IPS-NIHi11 (cell line): ENCODE results near the gene TRPV6.

Experiments used
- DNase-seq: peaks from one replicate; pipeline ENCODE4 v3.0.0; 2012; ENCODE audit warnings: mixed read lengths, low spot score

Gene TRPV6

DNA sequence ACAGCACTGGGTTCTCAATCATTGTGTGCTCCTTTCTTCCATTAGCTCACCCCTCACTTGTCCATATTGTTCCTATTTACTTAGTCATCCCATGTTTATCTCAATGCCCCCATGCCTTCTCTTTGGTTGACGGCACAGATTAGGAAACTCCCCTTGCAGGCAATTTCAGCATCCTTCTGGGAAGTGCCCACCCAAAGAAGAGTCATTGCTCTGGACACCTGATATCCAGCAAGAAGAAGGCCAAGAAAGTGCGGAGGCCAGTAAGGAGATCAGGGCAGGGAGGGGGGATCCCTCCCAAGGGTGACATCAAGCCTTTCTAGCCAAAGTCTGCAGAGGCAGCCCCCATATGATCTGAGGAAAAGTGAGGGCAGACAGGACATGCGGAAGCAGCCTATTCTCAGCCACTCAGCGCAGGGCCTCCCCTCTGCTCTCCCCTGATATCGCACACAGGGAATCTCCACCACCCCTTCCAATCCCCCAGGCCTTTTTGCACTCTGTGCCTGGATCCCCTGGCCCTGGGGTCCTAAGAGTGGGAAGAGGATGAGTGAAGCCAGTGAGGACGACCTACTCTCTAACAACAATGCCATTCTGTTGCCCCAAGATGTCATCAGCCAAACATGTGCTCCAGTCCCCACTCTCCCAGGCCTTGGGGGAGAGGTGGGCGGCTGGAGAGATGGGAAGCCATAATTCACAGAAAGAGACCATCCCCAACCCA lies 1.8 kb downstream of the TRPV6 start:
- no peak for DNase-seq

DNA sequence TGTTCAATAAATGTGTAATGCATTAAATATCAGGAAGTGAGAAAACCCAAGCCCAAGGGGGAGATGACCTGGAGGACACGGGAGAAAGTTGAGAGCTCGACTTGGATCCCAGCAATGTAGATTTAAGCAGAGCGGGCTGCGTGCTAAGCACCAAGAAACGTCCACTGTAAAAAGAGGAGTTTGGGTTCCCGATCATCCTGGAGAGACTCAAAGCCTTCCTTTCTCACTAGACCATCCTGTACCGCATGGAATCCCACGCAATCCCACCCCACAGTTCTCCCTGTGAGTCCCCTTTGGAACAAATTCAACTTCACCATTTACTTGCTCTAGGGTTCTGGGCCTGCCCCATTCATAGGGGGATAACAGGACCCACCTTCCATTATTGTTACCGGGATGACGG lies 2.4 kb downstream of the TRPV6 start:
- DNase-seq = no peak

DNA sequence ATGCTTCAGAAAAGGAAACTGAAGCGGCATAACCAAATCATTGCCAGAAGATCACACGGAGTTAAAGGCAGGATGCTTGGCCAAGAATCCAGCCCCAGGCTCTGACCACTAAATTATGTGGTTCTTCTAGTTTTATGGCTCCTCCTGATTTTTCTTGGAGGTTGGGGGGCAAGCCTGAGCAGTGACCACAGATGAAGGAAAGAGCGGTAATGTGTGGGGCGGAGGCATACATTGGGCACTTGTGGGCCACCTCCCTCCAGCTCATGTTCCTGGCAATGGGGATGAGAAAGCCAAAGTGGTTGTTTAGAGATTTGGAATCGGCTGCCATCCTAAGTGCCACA lies 3.2 kb downstream of the TRPV6 start:
- no peak for DNase-seq

DNA sequence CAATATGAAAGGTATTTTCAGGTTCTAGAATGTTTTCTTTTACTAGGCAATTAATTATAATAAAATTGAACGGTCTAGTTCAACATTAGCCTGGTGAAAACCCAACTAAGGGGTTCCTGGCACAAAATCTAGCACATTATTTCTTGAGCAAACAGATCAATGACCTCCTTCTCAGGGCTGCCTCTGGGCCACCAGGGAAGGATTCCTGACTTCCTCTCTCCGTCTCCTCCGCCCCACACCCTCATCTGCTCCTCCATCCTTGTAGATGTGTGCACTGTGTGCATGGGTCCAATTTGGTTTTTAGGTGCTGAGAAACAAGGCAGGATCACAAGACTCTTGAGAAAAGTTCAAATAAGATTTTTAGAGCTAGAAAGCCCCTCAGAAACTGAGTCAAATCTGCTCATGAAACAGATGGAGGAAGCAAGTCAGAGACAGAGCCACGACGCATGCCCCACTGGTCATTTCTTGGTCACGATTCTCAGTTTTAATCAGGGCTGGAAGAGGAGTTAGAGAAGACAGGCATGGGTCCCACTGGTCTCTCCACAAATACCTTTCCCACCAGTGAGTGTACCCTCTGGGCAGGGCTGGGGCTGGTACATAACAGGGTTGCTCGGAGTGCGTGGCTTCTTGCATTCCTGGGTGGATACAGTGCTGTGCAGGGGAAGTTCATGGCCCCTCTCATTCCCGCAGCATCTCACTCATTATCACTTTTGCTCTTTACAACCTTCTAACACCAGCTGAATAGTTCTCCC lies 3.8 kb downstream of the TRPV6 start:
- DNase-seq = no peak

DNA sequence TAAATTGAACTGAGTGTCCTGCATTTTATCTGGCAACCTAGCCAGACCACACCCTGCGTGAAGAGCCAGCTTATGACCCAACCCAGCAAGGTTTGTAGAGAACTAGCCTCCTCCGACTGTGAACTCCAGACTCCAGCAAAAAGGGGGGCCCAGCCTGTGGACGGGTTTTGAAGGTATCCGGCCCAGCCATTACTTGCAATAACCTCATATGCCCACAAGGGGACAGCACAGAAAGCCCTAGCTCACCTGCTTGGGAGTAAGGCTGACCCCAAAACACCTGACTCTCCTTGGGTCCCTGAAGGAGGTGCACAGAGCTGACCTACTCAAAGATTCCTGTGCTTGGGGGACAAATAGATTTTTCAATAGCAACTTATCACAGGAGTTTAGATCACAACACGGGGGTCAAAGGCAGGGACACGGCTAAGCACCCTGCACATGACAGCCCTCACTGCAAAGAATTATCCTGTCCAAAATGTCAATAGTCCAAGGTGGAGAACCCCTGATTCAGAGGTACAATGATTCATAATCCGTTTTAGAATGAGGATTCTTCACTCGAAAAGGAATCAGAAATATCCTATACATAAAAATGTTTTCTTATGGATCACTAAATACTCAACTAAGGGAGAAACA lies 4.6 kb downstream of the TRPV6 start:
- DNase-seq = peak; percentile 85

DNA sequence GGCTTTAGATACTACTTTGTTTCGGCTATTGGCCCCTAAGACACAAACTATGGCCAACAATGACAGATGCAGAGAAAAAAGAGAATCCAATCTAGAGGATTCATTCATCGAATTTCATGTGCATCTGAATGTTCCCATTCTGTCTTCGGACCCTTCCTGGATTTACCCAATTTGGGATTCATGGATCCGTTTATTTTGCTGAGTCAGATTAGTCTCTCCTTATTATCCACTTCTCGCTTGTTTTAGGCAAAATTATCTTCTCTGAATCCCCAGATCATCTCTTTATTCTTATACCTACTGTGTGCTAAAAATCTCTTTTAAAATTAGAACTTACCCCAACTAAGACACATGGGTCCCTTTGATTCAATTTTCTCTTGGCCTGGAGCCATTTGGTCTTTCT lies 6.5 kb downstream of the TRPV6 start:
- DNase-seq = no peak

DNA sequence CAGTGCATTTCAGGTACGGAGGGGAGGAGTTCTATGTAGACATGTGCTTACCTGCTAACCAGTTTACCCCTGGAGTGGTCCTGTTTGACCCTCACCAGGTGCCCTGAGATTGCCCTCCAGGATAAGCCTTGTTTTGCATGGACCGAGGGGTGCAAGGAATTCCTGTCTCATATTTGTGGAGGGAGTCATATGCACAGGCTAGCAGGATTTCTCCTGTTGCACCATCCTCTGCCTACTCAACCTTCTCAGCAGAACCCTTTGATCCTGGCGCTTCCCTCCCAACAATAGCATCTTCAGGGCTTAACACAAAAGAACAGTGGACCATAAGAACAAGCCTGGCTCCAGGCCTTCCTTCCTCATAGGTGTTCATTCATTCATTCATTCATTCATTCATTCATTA lies 7.2 kb downstream of the TRPV6 start:
- DNase-seq = no peak

DNA sequence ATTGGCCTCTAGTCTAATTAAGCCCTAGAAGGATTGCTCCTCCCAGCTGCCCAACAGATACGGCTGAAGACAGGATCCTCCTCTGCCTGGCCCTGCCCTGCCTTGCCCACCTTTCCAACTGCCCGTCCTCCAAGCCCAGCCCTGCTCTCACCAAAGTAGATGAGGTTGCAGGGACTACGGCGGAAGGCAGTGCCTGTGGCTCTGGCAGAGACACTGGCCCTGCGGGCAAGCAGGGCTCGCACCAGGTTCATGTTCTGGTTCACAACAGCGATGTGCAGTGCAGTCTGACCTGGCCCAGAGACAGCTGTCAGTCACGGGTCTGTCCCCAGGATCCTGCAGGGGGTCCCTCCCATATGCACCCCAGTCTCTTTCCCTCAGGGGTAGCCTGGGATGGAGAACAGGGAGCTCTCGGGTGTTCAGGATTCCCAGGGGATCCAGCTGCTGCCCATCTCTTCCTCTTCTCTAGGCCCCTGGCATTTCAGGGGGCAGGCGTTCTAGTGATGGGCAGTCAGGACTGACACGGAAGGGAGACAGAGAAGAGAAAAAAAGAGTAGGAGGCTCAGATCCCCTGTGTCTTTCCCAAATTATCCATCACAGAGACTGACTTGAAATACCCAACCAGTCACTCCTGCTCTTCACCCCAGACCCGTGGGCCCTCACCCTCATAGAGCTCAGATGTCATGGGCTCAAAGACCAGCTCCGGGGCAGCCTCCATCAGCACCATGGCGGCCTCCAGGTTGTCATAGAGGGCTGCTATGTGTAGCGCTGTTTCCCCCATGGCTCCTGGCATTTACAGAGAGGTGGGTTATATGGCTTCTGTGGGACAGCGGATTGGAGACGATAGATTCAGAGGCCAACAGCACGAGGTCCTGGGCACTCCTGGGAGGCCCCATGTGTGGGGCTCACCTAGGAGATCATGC lies 8.3 kb downstream of the TRPV6 start:
- no peak for DNase-seq

DNA sequence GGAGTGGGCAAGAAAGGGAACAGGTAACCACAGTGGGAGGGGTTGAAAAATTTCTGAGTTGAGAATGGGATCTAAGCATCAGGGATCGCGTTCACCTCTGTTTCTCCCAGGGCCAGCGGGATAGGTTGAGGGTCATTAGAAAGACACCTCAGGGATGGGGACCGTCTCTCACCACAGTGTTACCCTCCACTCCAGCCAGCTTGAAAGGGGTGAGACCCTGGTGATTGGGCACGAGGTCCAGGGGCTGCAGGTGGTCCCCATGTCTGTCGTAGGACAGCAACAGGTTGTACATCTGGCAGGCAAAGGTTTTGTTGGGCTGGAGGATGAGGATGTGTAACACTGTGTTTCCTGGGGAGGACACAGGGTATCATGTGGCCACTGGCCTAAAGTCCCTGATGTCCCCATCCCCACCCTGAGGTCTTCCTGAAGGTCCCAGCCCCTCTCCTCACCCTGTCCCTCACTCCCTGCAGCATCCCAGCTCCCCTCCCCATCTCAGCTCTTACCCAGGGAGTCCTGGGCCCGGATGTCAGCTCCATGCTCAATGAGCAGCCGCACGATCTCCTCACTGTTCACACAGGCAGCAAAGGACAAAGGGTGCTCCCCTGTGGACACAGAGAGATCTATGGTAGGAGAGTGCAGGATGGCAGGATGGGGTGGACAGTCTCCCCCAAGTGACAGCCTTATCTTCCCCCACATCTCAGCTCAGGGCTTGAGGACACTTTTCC lies 9.1 kb downstream of the TRPV6 start:
- DNase-seq = no peak

DNA sequence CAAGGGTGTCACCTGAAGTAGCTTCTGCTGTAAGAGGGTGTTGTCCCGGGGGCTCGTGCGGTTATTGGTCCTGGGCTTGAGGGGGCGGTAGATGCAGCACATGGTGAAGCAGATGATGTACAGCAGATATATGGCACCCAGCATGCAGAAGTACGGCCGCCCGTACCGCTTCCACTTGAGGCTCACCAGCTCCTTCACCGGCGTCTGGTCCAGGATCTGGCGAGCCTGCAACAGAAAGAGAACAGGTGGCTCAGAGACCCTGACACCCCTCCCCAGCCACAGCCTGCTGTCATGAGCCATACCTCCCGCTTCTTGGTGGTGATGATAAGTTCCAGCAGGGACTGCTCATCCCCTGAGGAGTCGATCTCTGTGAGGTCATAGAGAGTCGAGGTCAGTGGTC lies 10.1 kb downstream of the TRPV6 start:
- DNase-seq = no peak

DNA sequence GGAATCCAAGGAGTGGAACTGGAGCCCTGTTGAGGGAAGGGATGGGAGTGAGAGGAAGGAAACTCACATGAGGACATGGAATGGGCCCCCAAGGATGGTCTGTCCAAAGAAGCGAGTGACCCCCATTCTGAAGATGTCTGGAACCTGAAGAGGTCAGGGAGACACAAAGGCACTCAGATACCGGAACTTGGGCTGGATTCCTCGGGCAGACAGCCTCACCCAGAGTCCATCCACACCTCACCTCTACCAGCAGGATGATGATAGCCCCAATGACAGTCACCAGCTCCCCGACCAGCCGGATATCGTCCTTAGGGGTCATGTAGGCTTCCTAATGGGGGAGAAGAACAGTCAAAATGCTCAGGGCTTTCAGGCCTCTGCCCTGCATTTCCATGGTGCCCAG lies 10.7 kb downstream of the TRPV6 start:
- DNase-seq = no peak

DNA sequence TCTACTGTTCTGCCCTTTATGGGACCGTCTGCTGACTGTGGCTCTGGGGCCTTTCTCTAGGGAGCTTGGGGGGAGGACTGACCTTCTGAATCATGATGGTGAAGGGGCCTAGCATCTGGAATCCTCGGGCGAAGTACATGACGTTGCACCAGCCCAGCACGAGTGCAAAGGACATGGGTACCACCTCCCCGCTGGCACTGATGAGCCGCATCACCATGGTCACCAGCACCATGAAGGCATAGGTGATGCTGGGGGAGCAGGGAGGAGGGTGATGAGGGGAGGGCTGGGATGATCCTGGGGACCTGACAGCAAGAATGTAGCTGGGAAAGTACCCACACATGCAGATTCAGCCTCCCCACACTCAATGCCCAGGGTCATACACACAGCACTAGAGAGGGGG lies 11.1 kb downstream of the TRPV6 start:
- DNase-seq = no peak

DNA sequence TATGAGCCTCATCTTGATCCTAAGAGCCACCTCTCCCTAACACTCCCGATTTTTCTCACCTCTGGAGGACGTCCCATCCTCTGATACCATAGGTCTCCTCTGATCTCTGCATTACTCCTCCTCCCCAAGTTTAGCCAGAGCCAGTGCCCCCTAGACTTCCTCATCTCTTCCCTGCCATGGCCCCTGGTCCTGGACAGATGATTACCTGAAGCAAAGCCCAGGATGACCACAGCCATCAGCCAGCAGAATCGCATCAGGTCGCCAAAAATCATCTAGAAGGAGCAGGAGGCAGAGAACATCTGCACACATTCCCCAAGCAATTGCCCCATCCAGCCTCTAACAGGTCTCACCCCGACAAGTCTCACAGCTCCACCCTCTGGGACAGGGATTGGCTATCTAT lies 11.7 kb downstream of the TRPV6 start:
- DNase-seq = no peak

DNA sequence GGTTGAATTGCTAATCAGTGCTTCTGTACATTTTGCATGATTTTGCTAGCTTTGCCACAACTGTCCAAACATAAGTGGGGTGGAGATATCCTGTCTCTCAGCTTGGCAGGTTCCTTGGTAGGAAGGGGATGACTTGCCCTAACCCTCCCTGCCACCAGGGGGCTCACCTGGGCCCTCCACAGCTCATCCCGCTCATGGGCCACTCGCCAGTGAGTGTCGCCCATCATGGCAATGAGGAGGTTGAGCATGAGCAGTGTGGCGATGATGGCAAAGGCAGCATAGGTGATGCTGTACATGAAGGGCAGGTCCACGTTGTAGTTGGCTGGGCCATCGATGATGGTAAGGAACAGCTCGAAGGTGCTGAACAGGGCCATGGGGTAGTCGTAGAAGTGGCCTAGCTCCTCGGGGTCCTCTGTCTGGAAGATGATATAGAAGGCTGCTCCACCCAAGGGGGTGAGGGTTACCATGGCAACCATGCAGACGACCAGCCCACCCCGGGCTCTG lies 12.2 kb downstream of the TRPV6 start:
- DNase-seq = peak; percentile 72

DNA sequence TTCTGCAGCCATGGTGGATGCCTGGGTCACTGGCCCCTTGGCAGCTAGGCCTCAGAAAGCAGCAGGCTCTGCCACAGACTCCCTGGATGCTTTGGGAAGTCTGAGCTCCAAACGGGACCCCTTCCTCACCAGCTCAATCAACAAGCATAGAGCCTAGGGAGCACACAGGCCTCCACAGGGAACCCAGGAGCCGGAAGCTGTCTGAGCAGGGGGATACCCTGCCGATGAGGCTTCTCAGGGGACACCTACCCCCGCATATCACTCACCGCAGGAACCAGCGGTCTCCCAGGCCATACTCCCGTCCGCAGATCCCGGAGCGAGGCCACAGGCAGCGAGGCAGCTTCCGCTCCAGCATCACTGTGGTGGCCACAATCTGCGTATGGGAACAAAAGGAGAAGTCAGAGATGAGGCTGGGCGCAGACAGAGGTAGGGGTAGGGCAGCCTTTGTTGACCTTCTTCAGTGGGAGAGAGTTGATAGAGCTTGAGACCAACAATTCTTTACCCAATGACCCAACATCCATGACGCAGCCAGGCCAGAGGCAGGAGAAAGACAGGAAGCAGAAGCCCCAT lies 13.4 kb downstream of the TRPV6 start:
- no peak for DNase-seq

DNA sequence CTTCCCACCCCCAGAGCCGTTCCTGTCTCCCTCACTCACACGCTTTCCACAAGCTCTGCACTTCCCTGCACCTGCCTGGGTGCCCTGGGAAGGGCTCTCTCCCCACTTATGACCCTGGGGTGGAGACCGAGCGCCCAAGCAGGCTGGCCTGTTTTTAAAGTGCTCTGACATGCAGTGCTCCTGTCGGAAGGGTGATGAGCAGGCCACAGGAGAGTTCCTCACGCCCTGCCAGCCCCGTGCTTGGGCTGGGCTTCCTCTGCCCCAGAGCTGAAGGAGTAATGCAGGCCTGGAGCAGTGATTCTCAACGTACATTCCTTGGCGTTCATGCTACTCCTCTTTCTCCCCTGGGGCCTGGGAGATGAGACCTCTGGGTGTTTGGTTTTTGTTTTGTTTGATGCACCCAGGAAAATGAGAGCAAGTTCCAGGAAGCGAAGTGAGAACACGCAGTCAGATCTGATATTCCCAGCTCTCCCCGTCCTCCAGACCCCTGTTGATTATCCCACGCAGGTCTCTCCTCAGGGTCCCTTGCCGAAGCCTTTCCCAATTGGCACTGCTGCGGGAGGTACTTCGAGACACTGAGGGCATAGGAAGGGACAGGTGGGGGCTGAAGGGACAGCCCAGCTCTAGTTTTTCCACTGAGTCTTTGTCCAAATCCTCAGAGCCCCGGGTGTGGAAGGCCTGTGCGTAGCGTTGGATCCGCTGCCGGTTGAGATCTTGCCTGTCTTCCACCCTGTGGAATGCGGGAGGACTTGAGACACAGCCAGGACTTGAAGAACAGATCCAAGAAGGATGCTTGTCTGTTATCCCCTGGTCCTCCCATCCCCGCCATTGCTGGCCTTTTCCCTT lies 14.1 kb downstream of the TRPV6 start:
- DNase-seq = no peak

DNA sequence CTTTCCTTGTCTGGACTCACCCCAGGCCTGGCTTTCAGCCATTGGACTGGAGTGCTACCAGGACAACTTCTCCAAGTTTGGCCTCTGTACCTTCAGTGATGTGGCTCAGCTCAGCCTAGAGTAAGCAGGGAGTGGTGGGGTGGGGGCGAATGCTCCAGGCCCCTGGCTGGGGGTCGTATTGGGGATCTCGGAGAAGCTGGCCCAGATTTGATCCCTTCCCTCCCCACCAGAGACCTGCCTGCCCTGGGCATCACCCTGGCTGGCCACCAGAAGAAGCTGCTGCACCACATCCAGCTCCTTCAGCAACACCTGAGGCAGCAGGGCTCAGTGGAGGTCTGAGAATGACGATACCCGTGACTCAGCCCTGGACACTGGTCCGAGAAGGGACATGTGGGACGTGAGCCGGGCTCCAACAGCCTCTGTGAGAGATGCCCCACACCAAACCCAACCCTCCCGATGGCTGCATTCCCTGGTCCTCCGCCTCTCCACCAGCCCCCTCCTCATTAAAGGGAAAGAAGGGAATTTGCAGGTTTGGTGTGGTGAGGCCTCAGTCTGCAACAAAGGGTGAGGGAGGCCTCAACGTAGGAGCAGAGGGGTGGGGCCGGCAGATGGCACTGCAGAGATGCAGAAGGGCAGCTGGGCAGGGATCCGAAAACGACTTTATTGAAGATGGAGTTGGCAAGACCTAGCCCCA lies 14.8 kb downstream of the TRPV6 start:
- no peak for DNase-seq

DNA sequence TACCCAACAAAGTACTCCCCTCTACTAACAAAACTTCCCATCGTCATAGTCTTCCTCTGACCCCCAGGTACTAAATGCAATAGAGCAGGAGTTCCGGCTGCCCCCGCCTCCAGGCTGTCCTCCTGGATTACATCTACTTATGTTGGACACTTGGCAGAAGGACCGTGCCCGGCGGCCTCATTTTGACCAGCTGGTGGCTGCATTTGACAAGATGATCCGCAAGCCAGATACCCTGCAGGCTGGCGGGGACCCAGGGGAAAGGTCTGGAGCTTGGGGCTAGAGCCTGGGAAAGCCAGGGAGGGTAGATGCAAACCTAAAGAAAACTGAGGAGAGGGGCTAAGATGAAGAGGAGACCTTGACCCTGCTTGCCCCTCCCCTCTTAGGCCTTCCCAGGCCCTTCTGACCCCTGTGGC lies 15.4 kb downstream of the TRPV6 start:
- DNase-seq = no peak

DNA sequence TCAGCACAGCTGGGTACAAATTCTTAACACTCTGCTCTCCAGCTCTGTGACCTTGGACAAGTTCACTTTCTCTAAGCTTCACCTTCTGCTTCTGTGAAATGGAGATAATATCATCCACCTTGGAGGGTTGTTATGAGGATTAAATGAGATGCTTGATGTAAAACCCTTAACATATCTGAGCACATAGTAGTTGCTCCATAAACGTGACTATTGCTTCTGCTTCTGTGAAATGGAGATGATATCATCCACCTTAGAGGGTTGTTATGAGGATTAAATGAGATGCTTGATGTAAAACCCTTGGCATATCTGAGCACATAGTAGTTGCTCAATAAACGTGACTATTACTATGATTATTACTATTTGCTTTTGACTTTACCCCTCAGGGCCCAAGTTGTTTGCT lies 16.1 kb downstream of the TRPV6 start:
- no peak for DNase-seq

DNA sequence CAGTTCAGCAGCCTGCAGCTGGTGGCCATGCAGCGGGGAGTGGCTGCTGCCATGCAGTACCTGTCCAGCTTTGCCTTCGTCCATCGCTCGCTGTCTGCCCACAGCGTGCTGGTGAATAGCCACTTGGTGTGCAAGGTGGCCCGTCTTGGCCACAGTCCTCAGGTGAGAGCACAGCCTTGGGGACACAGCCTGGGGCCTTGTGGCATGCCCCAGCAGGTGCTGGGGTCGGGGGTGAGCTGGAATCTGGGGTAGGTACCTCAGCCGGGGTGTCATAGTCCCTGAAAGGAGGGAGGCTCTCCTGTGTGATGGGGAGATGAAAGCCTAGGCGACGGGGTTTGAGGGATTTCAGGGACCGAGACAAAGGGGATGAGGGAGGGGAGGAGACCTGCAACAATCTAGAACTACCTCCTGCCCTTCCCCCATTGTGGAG lies 16.5 kb downstream of the TRPV6 start:
- DNase-seq = no peak
